Testis (tissue), 2 donors: ENCODE results near the gene CNTROB.

Experiments
- POLR2A ChIP-seq: fragments of 450-650 bp; IDR thresholded peaks from one replicate; pipeline ENCODE4 v1.6.1; 2017; ENCODE audit warnings: antibody characterized with exemption, mild to moderate bottlenecking, moderate library complexity
- TF ChIP-seq, protein P1 (sequence below), 3 experiments: fragments of 450-650 bp in 2 of 3; fragments of 200-600 bp in 1 of 3; sonication (generic) in 1 of 3; IDR thresholded peaks; one replicate each; pipeline ENCODE4 v1.5.1; 2016 to 2019; ENCODE audit warnings: antibody characterized with exemption in 3 of 3, mild to moderate bottlenecking in 2 of 3, moderate library complexity in 1 of 3

DNA sequence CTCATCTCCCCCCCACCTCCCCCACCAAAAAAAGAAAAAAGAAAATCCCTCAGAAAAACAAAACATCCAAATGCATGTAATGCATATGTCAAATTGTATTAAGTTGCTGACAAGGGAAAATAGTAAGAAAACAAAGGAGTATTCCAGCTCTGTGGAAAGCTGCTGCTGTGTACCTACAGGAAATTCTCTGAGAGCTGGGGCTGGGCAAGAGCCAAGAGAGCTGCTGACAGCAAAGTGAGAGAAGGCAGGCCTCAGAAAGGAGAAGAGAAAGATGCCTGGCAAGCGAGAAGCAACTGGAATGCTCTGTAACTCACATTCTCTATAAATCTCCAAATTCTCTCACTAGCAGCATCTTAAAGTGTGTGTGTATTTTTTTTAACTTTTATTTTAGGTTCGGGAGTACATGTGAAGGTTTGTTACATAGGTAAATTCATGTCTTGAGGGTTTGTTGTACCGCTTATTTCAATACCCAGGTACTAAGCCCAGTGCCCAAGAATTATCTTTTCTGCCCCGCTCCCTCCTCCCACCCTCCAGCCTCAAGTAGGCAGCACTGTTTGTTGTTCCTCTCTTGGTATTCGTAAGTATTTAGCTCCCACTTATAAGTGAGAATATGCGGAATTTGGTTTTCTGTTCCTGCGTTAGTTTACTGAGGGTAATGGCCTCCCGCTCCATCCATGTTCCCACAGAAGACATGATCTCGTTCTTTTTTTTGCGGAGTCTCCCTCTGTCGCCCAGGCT lies 24.4 kb downstream of the CNTROB start:
- TF ChIP-seq, protein P1, sequence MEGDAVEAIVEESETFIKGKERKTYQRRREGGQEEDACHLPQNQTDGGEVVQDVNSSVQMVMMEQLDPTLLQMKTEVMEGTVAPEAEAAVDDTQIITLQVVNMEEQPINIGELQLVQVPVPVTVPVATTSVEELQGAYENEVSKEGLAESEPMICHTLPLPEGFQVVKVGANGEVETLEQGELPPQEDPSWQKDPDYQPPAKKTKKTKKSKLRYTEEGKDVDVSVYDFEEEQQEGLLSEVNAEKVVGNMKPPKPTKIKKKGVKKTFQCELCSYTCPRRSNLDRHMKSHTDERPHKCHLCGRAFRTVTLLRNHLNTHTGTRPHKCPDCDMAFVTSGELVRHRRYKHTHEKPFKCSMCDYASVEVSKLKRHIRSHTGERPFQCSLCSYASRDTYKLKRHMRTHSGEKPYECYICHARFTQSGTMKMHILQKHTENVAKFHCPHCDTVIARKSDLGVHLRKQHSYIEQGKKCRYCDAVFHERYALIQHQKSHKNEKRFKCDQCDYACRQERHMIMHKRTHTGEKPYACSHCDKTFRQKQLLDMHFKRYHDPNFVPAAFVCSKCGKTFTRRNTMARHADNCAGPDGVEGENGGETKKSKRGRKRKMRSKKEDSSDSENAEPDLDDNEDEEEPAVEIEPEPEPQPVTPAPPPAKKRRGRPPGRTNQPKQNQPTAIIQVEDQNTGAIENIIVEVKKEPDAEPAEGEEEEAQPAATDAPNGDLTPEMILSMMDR (IDR thresholded peaks at IDR 0.05), result no peak
- no peak for TF ChIP-seq POLR2A
